Activated naive CD8-positive, alpha-beta T cell treated with anti-CD3 and anti-CD28 coated beads, Interleukin-2, amount 50 U/mL, for 16 hours (primary cell): ENCODE measurements around the gene LCAT.
"Not testable (repeated sequence)": the region's sequence is repeated elsewhere in the genome, so short reads cannot be mapped to it uniquely, and the experiment has no call there.

Experiments
- DNase-seq: peaks from one replicate; pipeline ENCODE4 v3.0.0-alpha.2; 2020; ENCODE audit warnings: low read depth, low spot score

LCAT gene

DNA sequence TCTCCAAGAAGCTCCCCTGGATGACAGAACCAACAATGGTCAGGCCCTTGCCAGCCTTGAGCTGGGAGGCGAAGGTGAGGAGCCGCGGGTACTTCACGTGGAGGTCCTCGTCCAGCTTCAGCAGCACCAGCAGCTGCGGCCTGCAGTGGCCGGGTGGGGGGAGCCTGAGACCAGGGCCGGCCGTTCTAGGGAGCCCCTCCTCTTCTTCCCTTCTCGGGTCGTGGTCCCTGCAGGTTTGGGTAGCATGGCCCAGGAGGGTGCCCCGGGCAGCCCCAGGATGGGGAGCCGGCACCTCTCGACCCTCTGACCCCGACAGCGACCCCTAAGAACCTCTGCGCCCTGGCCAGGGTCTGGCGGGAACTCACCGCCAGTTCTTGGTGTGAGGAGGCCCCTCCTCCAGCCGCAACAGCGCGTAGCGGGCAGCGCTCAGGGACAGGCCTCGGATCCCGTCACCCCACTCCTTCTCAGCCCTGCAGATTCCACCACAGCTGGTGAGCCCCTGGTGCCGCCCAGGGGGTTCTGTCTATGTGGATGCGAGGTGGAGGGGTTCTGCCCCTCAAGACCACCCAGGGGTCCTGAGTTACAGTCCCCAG lies 3.1 kb upstream of the LCAT start:
- DNase-seq, result no peak

DNA sequence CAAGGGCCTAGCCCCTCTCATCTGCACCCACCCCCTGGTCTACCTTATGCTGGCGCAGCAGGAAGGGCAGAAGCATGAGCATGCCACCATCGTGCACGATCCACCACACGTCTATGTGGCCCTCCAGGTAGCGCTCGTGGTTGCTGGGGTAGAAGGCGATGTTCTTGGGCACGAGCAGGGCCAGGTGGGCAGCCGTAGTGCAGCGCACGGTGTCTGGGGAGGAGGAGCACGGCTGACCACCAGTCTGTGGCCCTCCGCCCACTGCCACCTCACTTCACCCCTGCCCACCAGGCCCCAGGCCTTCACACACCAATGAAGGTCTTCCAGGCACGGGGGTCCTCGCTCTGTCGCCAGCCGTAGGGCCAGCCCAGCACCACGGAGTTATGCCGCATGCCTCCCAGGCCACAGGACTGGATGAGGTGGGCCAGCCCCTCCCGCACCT lies 2.2 kb upstream of the LCAT start:
- DNase-seq, result no peak

DNA sequence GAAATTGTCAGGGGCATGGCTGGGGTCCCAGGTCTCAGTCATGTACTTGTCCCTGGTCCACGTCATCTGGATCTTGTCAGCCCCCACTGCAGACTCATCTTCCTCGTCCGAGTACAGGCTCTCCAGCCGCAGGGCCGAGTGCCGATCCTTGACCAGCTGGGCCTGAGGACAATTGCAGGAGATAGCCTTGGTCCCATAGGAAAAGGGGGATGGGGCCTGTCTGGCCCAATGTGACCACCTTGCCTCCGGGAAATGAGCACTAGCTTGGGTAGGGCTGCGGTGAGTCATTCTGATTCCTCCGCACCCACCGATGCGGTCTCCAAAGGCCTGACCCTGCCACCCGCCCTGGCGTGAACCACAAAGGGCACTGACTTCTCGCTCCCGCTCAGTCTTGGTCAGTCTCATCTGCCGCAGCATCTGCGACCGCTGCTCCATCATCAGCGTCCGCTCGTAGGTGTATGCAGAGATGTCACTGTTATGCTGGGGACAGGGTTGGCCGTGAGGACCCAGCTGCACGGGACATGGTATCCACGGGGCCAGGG lies 1.5 kb upstream of the LCAT start:
- no peak for DNase-seq

DNA sequence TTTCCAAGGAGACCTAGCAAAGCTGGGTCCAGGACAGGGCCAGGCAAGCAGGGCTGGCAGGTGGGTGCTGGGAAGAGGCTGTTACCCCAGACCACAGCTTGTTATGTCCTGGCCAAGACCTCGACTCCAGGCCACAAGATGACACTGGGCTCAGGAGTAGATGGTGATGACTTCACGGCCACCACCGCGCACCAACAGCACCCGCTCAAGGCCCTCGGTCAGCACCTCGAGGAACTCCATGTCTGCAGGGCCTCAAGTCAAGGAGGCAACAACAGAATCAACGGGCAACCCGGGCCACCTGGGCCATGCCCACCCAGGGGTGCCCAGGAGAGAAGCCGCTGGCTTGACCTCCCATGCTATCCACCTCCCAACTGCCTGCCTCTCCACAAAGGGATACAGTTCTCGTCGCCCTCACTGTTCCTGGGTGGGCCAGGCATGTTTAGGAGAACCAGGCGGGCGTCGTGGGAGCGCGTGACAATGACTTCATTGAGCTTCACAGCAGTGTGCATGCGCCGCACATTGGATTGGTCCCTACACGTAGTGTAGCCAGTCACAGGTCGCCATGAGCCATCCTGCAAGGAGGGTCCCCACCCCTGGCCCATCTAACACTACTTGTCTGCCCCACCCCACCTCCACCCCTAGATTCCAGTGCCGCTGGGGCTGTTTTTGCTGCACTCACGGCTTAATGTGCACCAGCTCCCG lies 921 bp upstream of the LCAT start:
- DNase-seq, result no peak

DNA sequence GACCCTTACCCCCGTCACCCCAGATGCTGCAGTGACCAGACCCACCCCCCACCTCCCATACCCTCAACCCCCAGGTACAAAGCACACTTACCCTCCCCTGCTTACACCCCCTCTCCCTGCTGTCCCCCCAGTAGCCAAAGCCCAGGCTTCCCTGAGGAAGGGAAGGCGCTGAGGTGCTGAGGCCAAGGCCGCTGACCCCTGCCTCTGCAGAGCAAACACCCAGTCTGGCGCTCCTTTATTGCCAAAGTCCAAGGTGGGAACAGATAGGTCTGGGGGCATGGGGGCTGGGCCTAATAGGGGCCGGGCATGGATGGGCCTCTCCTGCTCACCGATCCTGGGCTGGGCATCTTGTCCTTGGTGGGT lies 683 bp downstream of the LCAT start:
- no peak for DNase-seq

- no peak for DNase-seq
Measured at GRCh38 chr16:67942510-67943255, 1.2 kb downstream of the LCAT start.

DNA sequence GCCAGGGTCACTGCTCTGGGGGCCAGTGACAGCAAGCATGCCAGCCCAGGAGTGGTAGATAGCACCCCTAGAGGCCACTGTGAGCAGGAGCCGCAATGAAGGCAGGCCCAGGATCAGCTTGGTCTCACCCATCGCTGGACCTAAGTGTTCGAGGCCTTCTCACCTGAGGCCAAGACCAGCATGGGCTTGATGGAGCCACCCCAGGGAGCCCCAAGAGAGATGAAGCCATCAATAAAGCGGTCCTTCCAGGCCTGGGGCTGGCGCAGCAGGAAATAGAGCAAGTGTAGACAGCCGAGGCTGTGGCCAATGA lies 1.8 kb downstream of the LCAT start:
- DNase-seq, result no peak

DNA sequence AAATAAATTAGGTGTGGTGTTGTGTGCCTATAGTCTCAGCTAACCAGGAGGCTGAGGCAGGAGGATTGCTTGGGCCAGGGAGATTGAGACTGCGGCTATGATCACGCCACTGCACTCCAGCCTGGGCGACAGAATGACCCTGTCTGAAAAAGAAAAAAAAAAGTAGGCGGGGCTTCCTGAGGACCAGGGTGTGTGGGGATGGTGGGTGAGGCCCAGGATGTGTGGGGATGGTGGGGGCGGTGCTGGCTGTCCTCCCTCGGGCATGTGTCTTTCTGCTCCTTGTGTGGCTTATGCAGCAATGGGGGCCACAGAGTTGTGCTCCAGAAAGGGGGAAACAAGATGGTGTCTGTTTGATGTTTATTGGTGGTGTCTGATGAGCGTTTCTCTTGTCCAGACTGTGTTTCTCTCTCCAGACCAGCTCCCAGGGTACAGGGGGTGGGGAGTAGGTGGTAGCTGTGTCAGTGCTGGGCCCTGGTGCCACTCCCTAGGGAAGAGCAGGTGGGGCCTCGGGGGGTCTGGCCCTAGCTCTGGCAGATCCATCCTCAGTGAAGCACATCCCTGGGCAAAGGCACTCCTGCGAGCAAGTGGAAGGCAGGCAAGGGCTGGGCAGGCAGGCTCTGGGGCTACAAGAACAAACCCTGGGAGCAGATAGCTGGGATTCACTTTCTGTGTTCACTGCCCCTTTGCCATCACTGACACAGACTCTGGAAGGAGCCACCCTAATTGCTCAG lies 2.3 kb downstream of the LCAT start:
- no peak for DNase-seq

DNA sequence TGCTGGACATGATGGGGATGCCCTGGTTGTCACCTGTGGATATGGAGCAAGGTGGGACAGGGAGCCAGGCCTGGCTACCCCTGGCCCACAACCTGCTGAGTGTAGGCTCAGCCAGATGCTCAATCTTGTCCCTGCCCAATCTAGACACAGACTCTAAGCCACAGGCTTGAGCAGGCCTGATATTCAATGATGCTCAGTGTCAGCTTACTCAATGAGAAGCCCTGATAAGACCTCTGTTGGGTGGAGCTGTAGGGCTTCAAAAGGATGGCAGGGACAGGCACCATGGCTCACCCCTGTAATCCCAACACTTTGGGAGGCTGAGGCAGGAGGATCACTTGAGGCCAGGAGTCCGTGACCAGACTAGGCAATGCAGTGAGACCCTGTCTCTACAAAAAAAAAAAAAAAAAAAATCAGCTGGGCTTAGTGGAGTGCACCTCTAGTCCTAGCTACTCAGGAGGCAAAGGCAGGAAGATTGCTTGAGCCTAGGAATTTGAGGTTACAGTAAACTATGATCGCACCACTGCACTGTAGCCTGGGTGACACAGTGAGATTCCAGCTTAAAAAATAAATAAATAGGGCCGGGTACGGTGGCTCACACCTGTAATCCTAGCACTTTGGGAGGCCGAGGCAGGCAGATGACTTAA lies 3.4 kb downstream of the LCAT start:
- no peak for DNase-seq

DNA sequence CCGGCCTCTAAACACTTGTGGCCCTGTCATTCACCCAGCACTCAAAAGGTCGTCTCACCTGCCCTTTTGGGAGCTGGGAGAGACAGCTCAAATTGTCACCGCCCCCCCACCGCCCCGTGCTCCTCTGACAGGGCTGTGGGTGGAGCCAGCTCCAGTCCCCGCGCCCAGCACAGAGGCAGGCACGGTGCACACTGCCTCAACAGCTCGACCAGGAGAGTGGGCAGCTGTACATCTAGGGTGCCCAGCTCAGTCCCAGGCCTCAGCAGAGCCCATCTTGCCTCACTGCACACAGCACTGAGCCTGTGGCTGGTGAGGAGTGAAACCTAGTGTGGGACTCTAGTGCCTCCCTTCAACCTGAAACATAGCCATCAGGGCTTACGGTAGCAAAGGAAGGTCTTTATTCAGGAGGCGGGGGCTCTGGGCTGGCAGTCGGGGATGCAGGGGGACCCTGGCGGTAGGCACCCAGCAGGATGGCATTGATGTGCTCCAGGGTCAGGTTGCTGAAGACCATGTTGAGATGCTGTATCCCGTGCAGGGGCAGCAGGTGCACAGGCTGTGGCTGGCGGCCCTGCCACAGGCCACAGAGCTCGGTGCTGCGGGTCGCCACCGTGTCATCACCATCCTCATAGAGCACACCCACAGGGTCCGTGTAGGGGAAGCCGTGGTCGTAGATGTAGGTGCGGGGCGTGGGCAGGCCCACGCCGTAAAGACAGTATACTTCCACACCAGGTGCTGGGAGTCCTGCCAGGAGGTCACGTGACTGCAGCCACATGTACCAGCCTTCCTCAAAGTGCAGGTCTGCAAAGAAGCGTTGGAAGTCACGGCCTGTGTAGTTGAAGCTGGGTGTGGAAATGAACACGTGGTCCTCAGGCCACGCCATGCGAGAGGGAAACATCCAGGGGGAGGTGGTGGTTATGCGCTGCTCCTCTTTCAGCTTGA lies 4.1 kb downstream of the LCAT start:
- no peak for DNase-seq

DNA sequence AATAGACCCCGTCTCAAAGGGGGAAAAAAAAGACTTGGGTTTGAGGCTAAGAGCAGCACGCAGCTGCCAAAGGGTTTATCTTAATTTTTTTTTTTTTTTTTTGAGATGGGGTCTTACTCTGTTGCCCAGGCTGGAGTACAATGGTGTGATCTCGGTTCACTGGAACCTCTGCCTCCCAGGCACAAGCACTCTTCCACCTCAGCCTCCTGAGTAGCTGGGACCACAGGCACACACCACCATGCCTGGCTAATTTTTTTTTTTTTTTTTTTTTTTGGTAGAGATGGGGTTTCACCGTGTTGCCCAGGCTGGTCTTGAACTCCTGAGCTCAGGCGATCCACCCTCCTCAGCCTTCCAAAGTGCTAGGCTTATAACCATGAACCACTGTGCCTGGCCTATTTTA lies 6.2 kb downstream of the LCAT start:
- DNase-seq, result not testable (repeated sequence)

GRCh38 chr16:67936880-67937605 lies 6.9 kb downstream of the LCAT start:
- peak; percentile 69 for DNase-seq

- DNase-seq, result no peak
Measured at GRCh38 chr16:67936124-67936879, 7.6 kb downstream of the LCAT start, which contains the start of gene PSMB10. Gene PSMB10 (minus strand): TSS chr16:67936850. CDS start chr16:67936749, 101 bp downstream.

- DNase-seq, result peak; percentile 89
Measured at GRCh38 chr16:67935402-67936123, 8.4 kb downstream of the LCAT start.

DNA sequence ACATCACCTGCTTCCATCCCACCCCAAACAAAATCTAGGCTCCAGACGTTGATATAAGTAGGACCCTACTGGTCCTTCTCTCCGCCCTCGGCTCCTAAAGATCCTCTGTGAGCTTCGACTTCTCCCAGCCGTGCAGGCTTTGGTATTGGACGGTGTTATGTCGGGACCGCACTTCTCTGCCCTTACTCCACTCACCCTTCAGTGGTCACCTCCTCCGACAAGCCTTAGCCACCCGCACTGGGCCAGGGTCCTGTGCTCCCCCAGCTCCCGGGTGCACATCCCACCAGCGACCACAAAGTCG lies 8.9 kb downstream of the LCAT start:
- DNase-seq, result no peak

- DNase-seq, result no peak
Measured at GRCh38 chr16:67934306-67935100, 9.4 kb downstream of the LCAT start.

- DNase-seq, result no peak
Measured at GRCh38 chr16:67933805-67934204, 10.1 kb downstream of the LCAT start.

- no peak for DNase-seq
Measured at GRCh38 chr16:67932462-67932840, 11.5 kb downstream of the LCAT start.
